ENCODE results near the gene RAP1B. TPM values are rescaled to one million over a fixed set of nuclear protein-coding genes. Genes with fewer than 3 reads are reported as not detected.

RAP1B gene
- total RNA-seq, 1 donor from 2014 or later = 193 TPM

GRCh38 chr12:68595241-68595640 is 15.5 kb upstream of the RAP1B start:
- DNase-seq (no peak), ATAC-seq (no peak)
- H3K9me3 ChIP-seq = peaks cover 3% of the 10 kb centered on the region
- H3K36me3 ChIP-seq = no peaks in the 10 kb centered on the region
- no peaks in the 10 kb centered on the region for H3K27me3 ChIP-seq (ENCODE audit: low read depth)
- TF ChIP-seq, protein P1, sequence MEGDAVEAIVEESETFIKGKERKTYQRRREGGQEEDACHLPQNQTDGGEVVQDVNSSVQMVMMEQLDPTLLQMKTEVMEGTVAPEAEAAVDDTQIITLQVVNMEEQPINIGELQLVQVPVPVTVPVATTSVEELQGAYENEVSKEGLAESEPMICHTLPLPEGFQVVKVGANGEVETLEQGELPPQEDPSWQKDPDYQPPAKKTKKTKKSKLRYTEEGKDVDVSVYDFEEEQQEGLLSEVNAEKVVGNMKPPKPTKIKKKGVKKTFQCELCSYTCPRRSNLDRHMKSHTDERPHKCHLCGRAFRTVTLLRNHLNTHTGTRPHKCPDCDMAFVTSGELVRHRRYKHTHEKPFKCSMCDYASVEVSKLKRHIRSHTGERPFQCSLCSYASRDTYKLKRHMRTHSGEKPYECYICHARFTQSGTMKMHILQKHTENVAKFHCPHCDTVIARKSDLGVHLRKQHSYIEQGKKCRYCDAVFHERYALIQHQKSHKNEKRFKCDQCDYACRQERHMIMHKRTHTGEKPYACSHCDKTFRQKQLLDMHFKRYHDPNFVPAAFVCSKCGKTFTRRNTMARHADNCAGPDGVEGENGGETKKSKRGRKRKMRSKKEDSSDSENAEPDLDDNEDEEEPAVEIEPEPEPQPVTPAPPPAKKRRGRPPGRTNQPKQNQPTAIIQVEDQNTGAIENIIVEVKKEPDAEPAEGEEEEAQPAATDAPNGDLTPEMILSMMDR (IDR thresholded peaks at IDR 0.05) = no peak
- H3K4me3 ChIP-seq = no peak overlapping the region
- no peaks in the 10 kb centered on the region for H3K4me1 ChIP-seq
- H3K27ac ChIP-seq = no peak overlapping the region
- intact Hi-C loops (cut with DNase I) = no loop called here

GRCh38 chr12:68601767-68602166 is 8.9 kb upstream of the RAP1B start:
- H3K4me1 ChIP-seq = no peaks in the 10 kb centered on the region
- no peak overlapping the region for H3K4me3 ChIP-seq
- no peaks in the 10 kb centered on the region for H3K36me3 ChIP-seq
- no peak for ATAC-seq
- intact Hi-C loops (cut with DNase I) = no loop called here
- H3K27me3 ChIP-seq (ENCODE audit: low read depth) = no peaks in the 10 kb centered on the region
- no peaks in the 10 kb centered on the region for H3K9me3 ChIP-seq
- H3K27ac ChIP-seq = no peak overlapping the region
- DNase-seq = no peak
- TF ChIP-seq, protein P1 (IDR thresholded peaks at IDR 0.05) = no peak

GRCh38 chr12:68602720-68603119 is 8.0 kb upstream of the RAP1B start:
- no peaks in the 10 kb centered on the region for H3K27me3 ChIP-seq (ENCODE audit: low read depth)
- H3K4me3 ChIP-seq = no peak overlapping the region
- H3K4me1 ChIP-seq = no peaks in the 10 kb centered on the region
- ATAC-seq (no peak), DNase-seq (no peak)
- TF ChIP-seq, protein P1 (IDR thresholded peaks at IDR 0.05) = no peak
- no peak overlapping the region for H3K27ac ChIP-seq
- no peaks in the 10 kb centered on the region for H3K36me3 ChIP-seq
- no peaks in the 10 kb centered on the region for H3K9me3 ChIP-seq
- intact Hi-C loops (cut with DNase I) = no loop called here

DNA sequence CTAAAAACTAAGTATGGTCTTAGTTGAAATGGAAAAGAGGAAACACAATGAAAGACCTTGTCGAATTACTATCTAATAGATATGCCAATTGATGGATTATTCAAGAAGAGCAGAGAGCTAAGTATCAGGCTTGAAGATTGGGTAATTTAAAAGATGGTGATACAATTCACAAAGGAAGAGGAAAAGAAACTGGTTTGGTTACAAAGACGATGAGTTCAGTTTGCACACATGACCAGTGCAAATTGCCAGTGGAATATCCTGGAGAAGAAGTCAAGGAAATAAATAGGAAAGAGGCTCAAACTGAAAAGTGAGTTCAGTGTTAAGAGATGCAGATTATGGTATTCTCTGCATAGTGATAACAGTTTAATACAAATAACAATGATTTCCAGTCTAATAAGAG is 2.5 kb upstream of the RAP1B start:
- TF ChIP-seq, protein P1 (IDR thresholded peaks at IDR 0.05) = no peak
- H3K27ac ChIP-seq = no peak overlapping the region
- no peaks in the 10 kb centered on the region for H3K27me3 ChIP-seq (ENCODE audit: low read depth)
- intact Hi-C loops (cut with DNase I) = no loop called here
- no peak overlapping the region for H3K4me3 ChIP-seq
- no peaks in the 10 kb centered on the region for H3K9me3 ChIP-seq
- H3K4me1 ChIP-seq = peaks cover 20% of the 10 kb centered on the region
- DNase-seq (no peak), ATAC-seq (no peak)
- H3K36me3 ChIP-seq = peaks cover under 1% of the 10 kb centered on the region

DNA sequence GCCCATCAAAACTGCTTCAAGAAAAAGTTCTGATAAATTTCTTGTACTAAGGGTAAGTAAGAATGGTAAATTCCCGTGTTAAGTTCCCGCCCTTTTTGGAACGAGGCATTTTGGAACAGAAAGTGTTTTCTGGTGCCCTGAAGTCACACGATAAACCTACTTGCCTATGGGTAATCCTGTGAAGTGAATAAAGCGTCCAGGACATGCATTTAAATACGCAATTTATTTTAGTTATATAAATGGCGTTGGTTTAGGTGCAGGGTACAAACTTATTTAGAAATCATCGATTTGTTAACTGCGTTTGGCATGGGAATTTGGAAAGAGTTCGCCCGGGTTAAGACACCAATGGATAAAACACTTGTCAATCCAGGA is 715 bp upstream of the RAP1B start:
- Histone ChIP-seq H3K27ac (peak overlapping the region; percentile 97), H3K4me1 (peaks cover 38% of the 10 kb centered on the region), H3K9me3 (no peaks in the 10 kb centered on the region), H3K36me3 (peaks cover 6% of the 10 kb centered on the region), H3K27me3 (ENCODE audit: low read depth) (no peaks in the 10 kb centered on the region), H3K4me3 (peak overlapping the region; percentile 79)
- intact Hi-C loops (cut with DNase I) = no loop called here
- no peak for DNase-seq
- peak in 1 of 2 donors; percentile 46 for ATAC-seq
- TF ChIP-seq, protein P1 (IDR thresholded peaks at IDR 0.05) = no peak
